HK-2 (cell line): ENCODE results near the gene EIF4E1B.

Experiments used
- DNase-seq: peaks from one replicate; pipeline ENCODE4 v3.0.0-alpha.2; 2018; ENCODE audit not compliant: unreplicated experiment

The EIF4E1B gene

GRCh38 chr5:176690911-176691310, 60.4 kb downstream of the EIF4E1B start:
- DNase-seq: no peak

GRCh38 chr5:176691524-176691923, 61.0 kb downstream of the EIF4E1B start:
- no peak for DNase-seq

DNA sequence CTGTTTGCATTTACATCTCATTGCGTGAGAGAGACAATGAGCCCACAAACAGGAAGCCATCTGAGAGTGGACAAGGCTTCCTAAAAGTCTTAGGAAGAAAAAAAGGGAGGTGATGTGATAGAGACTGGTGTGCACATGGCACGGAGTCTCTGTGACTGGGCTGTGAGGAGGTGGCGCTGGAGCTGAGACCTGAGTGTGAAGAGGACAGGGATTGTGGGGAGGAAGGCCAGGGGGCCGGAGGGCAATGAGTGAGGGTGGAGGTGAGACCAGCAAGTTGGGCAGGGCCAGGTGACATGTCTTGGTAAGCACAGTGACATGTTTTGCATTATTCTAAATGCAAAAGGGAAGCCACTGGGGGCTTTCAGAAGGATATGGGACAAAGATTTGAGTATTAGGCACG, 61.9 kb downstream of the EIF4E1B start:
- DNase-seq: no peak

DNA sequence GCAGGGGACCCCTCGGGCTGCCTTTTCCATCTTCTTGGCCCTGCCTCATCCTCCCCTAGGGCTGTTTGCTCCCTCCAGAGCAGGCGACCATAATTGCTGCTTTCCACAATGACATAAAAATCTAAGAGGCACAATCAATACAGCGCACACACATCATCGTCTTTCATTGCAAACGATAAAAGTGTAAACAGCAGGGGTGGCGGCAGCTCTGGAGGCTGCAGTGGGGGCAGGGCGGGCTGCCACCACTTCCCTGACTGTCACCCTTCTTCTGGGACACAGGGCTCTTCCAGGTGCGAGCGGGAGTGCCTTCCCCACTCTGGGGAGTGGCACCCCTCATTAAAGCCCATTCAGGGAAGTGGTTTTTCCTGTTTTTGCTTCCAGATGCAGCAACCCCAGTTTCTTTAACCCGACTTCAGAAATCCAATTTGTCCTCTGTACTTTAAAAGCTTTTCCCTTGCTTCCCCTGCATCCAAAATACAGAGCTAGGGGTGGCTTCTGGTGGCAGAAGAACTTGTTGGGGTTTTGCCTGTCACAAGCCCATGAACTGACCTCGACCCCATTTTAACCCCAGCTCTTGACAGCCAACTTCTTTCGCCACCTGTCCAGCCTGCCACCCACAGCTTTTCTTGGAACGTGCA, 62.5 kb downstream of the EIF4E1B start:
- DNase-seq: no peak

DNA sequence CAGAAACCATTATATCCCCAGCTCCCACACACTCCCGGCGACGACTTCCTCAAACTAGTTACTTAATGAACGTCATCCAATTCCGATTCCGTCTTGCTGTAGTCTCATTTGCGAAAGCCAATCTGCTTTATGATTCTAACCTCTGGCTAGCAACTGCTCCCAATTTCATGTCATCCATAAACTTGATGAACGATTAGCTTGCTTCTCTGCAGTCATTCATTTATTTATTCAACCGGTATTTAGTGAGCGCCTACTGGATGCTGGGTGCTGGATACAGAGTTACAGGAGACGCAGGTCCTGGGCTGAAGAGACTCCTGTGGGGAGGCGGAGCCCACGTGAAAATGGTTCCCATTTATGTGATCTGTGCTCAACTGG, 63.0 kb downstream of the EIF4E1B start:
- no peak for DNase-seq

- no peak for DNase-seq
These were observed 63.7 kb downstream of the EIF4E1B start for GRCh38 chr5:176694146-176694545.

GRCh38 chr5:176694631-176695030, 64.2 kb downstream of the EIF4E1B start:
- DNase-seq: no peak

GRCh38 chr5:176695073-176695472, 64.6 kb downstream of the EIF4E1B start:
- DNase-seq: no peak
